ENCODE data around the gene NR6A1. TPM values are rescaled to one million over a fixed set of nuclear protein-coding genes. Genes with fewer than 3 reads are reported as not detected.

Gene NR6A1
- polyA plus RNA-seq (ENCODE audit: insufficient read length in 4 of 4), result 1 to 10 TPM in 2 of 4 donors, under 1 TPM in 2; 0.66 to 1.9 (median 1.3) TPM

DNA sequence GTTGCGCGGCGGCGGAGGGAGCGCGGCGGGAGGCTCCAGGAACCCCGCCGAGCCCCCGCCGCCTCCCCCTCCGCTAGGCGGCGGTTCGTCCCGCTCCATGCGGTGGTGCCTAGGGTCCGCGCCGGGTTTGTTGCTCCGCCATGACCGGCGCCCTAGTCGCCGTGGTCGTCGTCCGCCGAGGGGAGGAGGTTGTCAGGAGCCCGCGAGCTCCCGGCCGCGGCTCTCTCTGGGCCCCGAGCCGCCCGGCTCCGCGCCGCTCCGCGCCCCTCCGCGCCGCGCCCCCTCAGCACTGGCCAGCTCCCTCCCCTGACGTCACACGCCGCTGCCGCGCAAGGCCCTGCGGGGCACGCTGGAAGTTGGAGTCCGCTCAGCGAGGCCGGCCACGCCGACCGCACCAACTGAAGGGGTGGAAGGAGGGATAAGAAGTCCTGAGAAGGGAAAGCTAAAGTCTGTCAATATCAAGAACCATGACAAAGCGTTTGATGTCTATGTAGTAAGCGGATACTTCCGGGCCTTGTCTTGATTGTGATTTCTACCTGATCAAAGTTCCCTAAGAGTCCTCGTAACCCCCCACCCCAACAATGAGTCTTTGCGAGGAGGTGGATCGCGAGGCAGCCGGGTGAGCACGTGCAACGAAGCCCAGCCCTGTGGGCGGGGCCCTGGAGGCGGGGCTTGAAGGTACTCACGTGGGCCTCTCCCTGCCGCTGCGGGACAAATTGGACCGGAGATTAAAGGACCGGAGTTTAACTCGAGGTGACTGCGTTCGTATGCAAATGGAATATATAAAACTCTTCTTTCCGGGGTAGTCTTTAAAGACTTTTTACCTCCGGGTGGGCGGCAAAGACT is at the start of gene NR6A1:
Gene NR6A1, minus strand, starts transcription at position 291 of the 846 bp plus-strand sequence.
- DNase-seq (ENCODE audit: low read depth in 4 of 4, low spot score in 2 of 4), result peak; percentile 95 to 100 (median 96)

DNA sequence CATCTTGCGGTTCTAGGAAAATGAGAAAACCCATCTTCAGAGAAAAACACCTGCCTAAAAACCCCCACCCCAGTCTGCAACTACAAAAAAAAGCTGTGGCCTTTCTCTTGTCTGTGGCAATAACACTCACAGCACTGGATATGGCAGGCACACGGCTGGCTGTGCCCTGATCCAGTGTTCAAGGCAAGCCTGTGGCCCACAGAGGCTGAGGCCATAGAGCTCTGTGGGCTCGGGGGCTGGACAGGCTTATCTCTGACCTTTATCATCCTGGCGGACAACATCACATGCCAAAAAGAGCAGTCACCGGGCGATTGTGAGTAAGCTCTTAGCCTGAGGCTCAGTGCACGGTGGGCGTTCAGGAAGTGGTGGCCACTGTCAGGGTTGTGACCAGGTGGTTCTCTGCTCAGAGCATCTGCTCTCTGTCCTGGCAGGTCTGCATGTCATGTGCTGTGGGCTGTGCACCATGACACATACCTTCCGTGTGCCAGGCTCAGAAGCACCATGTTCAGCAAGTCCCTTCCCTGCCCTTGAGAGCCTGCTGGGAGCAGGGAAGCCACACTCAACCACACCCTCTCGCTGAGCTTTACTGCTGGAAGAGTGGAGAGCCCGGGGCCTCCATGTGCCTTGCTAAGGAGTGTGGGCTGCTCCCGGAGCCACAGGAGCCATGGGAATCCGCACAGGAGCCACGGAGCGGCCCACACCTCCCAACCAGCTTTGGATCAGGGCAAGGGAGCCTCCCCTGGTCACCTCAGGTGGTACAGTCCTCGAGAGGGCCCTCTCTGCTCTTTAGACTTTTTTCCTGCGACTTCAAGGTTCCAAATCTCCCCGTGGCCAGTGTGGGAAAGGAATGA is 47.5 kb upstream of the NR6A1 start:
- no peak for DNase-seq (ENCODE audit: low read depth in 4 of 4, low spot score in 2 of 4)

DNA sequence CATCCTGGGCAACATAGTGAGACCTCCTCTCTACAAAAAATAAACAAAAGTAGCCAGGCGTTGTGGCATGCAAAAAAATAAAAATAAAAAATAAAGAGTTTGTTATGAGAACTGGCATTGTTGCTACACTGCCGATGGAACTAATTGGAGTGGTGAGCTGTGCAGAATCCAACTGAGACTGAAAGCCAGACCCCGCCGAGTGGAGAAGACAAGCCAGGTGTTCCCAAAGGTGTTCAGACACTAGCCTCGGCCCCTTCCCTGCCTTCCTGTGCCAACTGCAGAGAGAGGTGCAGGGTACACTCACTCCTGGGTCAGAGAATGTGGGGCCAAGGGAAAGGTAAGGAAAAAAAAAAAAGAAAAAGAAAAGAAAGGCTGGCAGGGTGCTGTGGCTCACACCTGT is 44.5 kb upstream of the NR6A1 start:
- DNase-seq (ENCODE audit: low read depth in 4 of 4, low spot score in 2 of 4), result no peak

DNA sequence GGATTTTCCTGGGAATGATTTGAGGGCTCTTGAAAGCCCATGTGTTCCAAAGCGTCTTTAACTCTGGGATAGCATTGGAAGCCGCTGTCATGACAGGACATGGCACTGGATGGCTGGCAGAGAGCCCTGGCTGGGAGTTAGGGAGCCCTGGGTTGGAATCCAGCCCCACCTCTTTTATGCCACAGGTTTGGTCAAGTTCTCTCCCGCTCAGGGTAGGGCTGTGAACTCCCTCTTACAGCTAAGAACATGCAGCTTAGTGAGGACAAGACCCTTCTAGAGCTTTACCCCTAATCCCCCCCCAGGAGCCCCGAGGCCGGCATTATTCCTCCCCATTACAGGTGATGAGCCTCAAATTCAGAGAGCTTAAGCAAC is 43.0 kb upstream of the NR6A1 start:
- no peak for DNase-seq (ENCODE audit: low read depth in 4 of 4, low spot score in 2 of 4)

DNA sequence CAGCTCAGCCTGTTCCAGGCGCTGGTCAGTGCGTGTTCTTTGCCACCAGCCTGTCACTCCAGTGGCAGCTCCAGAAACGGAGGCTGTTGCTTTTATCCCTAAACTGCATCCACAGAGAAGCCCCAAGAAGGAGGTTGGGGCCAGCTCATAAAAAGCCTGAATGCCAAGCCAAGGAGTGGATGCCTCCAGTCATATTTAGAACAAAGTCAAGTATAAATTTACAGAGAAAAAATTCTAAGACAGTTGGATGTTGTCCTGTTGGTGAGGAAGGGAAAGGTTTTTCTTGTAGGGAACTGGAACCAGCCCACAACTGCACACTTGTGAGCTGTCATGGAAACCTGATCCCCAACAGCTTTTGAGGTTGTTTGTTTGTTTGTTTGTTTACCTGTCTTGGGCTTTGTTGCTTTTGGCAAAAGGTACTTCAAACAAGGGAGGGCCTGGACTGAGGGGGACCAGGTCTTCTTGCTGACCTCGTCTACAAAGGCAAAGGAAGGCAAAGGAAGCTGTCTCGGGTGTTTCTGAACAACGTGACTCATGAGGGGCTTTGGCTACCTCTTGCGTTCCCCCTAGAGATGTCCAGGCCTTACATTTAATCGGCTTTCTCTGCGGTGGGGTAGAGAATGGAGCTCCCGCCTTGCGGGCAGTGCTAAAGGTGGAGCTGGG is 42.5 kb upstream of the NR6A1 start:
- DNase-seq (ENCODE audit: low read depth in 4 of 4, low spot score in 2 of 4), result no peak

DNA sequence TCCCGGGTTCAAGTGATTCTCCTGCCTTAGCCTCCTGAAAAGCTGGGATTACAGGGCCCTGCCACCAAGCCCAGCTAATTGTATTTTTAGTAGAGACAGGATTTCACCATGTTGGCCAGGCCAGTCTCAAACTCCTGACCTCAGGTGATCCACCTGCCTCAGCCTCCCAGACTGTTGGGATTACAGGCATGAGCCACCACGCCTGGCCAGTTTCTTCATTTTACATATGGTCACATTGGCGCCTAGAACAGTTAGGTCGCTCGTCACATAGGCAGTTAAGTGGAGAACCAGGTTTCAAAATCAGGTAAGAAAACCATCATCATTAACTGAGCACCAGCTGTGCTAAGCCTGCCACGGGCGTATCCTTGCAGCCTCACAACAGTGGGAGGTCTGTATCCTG is 41.9 kb upstream of the NR6A1 start:
- no peak for DNase-seq (ENCODE audit: low read depth in 4 of 4, low spot score in 2 of 4)

DNA sequence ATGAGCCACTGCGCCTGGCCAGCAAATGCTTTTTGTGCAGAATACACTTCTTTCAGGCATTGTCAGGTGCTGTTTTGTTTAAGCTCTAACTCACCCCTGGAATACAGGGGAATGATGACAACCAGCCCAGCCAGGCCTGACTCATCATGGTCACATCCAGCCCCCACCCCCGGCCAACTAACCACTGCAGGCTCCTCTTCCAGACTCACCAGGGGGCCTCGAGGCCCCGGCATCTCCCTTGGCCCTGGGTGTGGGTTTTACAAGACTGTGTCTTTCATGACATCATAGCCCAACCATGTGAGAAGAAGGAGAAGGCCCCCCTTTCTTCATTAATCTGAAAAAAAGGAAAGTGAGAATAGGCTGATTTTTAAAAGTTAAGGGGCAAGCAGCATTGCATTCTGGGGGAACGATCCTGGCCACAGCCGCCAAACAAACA is 41.3 kb upstream of the NR6A1 start:
- DNase-seq (ENCODE audit: low read depth in 4 of 4, low spot score in 2 of 4), result no peak

DNA sequence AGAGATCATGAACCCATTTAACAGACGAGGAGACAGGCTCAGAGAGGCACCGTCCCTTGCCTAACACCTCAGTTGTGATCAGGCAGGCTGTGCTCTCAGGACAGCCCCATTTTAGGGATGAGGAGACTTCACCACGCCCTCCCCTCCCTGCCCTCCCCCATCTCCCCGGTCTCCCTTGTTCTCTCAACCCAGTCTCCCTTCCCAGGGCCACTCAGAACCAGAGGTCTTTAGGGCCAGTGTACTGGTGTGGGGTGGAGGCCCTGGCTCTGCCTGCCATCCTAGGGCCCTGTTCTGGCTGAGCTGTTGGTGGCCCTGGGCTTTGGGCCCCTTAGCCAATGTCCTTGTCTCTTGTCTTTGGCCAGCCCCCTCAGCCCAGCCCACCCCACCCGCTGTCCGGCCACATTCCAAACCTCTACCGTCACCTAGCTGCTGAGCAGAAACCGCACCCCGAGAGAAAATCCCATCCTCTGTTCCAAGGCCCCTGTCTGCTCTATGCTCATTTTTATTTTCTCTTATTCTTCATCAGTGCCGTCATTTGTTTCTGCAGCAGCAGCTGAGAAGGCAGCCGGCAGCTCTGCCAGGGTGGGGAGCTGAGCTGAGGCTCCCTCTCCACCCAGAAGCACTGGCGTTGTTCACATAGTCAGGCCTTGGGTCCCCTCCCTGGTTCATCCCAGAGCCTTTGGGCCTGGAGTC is 39.7 kb upstream of the NR6A1 start:
- DNase-seq (ENCODE audit: low read depth in 4 of 4, low spot score in 2 of 4), result no peak

DNA sequence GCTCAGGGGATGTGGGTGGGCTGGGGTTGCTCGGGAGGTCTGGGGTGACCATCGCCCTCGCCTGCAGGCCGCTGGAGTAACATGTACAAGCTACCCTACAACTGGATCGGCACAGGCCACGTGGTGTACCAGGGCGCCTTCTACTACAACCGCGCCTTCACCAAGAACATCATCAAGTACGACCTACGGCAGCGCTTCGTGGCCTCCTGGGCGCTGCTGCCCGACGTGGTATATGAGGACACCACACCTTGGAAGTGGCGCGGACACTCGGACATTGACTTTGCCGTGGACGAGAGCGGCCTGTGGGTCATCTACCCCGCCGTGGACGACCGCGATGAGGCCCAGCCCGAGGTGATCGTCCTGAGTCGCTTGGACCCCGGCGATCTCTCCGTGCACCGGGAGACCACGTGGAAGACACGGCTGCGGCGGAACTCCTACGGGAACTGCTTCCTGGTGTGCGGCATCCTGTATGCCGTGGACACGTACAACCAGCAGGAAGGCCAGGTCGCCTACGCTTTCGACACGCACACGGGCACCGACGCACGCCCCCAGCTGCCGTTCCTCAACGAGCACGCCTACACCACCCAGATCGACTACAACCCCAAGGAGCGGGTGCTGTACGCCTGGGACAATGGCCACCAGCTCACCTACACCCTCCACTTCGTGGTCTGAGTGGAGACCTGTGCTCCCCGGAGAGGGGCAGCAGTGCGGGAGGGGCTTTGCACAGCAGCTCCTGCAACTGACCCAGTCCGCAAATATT is 38.8 kb upstream of the NR6A1 start:
- DNase-seq (ENCODE audit: low read depth in 4 of 4, low spot score in 2 of 4), result no peak

DNA sequence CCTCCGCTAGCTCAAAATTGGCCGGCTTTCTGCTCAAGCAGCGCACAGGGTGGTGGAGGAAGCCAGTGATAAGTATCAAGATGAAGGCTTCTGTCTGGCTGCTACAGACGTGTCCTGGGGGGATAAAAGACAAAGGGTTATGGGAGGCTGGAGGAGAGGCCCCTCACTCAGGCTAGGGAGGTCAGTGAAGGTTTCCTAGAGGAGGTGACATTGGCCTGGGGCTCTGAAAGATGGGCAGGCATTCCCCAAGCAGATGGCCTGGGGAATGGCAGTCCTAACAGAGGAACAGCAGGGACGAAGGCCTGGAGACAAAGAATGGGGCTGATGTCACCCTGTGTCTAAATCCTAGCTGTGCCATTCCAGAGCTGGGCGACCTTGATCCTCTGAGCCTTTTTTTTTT is 38.1 kb upstream of the NR6A1 start:
- no peak for DNase-seq (ENCODE audit: low read depth in 4 of 4, low spot score in 2 of 4)

DNA sequence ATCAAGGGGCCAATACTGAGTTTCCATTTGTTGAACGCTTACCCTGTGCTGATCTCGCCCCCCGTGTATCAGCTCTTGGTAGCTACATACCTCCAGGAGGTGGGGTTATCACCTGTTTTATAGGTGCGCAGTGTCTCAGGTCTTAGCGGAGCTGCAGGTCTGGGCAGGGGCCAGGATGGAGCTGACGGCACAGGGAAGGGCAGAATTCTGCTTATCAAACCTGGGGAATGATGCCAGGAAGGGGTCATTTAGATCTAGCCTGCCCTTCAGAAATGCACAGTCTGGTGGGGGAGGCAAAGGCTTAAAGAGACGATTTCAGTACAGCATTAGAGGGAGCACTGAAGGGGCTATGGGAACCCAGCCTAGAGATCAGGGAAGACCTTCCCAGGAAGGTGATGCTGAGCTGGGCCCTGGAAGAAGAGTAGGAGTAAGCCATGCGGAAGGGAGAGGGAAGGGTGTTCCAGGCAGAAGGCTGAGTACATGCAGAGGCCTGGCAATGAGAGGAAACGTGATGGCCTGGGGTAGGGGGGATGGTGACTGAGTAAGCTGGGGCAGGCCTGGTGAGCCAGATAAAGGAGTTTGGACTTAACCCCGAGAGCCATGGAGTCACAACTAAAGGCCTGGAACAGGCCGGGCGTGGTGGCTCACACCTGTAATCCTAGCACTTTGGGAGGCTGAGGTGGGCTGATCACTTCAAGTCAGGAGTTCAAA is 37.3 kb upstream of the NR6A1 start:
- no peak for DNase-seq (ENCODE audit: low read depth in 4 of 4, low spot score in 2 of 4)

DNA sequence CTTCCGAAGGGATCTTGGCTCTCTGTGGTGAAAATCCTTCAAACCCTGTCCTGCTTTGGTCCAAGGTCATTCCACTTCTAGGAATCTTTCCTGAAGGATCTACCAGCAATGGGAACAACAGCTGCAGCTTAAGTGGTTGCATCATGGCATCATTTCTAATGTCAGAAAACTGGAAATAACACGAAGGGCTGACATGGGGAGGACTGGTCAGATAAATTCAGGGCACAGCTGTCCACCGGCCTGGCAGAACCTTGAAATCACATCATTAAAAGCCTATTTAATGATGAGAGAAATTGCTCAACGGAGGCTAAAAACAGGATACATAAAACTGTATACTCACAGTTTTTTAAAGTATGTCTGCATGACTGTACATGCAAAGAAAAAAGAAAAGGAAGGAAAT is 34.1 kb upstream of the NR6A1 start:
- DNase-seq (ENCODE audit: low read depth in 4 of 4, low spot score in 2 of 4), result no peak

DNA sequence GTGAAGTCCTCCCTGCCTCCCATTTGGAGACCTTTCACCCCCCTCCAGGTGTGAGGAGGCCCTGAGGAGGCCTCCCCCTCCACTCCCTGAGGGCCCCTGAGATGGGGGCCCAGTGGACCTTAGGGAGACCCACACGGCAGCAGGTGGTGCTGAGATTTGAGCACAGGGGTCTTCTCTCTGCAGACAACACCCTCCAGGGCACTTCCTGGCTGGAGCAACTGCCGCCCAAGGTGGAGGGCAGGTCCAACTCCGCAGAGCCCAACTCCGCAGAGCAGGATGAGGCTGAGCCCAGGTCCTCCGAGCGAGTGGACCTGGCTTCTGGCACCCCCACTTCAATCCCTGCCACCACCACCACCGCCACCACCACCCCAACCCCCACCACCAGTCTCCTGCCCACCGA is 32.8 kb upstream of the NR6A1 start:
- no peak for DNase-seq (ENCODE audit: low read depth in 4 of 4, low spot score in 2 of 4)

DNA sequence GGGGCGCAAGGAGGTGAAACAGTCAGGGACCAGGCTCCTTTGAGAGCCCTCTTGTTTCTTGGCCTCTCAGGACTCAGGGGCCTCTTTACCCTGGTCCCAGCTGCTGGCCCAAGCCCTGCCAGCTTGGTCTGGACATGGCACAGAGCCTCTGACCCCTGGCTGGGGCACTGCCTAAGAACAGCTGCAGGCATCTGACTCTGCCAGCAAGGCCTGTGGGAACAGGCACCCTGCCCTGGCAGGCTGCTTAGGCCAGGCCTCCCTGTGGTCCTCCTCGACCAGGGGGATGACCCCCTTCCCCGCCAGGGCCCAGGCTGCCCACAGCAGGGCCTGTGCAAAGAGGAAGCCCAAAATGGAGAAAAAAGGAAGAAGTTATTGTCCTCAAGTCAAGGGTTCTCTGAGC is 31.3 kb upstream of the NR6A1 start:
- no peak for DNase-seq (ENCODE audit: low read depth in 4 of 4, low spot score in 2 of 4)

DNA sequence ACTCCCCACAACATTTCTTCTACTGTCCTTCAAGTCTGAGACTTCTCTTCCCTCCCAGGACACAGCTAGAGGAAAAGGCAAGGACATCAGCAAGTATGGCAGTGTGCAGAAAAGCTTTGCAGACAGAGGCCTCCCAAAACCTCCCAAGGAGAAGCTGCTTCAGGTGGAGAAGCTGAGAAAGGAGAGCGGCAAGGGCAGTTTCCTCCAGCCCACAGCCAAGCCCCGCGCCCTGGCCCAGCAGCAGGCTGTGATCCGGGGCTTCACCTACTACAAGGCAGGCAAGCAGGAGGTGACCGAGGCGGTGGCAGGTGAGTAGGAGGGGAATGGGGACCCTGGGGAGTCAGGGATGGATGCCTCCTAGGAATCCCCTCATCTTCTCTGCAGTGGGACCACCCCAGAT is 30.2 kb upstream of the NR6A1 start:
- no peak for DNase-seq (ENCODE audit: low read depth in 4 of 4, low spot score in 2 of 4)

DNA sequence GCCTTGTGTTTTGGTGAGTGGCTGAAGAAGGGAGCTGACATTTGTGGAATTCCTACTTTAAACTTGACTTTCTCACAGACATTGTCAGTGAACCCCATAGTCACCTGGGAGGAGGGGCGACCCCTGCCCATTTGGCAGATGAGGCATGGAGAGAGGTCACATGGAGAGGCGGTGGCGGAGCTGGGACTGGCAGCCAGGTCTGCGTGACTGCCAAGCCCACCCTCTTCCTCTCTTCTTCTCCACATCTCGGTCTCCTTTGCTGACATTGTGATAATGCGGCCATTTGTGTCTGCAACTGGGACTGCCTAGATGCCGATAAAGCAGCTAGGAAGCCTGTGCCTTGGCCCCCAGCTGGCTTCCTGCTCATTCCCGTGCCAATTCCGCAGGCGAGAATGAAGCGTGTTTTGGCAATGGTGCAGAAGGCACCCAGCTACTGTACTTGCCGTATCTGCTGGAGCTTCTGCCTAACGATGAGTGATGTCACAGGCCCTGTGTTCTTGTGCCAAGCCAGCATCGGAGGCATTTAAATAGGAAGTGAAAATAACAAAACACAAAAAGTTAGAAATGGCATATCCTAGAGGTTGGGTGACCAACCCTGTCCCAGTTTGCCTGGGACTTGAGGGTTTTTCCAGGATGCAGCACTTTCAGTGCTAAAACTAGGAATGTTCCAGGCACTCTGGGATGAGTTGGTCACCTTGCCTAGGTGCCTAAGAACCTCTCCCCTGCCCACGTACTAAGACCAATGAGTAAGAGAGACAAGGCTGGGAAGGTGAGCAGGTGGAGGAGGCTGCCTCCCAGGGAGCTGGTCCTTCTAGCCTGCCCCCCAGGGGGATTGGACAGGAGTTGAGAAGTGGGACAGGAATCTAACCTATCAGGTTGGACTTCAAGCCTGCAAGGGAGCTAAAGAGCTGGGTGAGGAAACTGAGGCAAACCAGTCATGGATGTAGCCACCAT is 29.5 kb upstream of the NR6A1 start:
- DNase-seq (ENCODE audit: low read depth in 4 of 4, low spot score in 2 of 4), result no peak

DNA sequence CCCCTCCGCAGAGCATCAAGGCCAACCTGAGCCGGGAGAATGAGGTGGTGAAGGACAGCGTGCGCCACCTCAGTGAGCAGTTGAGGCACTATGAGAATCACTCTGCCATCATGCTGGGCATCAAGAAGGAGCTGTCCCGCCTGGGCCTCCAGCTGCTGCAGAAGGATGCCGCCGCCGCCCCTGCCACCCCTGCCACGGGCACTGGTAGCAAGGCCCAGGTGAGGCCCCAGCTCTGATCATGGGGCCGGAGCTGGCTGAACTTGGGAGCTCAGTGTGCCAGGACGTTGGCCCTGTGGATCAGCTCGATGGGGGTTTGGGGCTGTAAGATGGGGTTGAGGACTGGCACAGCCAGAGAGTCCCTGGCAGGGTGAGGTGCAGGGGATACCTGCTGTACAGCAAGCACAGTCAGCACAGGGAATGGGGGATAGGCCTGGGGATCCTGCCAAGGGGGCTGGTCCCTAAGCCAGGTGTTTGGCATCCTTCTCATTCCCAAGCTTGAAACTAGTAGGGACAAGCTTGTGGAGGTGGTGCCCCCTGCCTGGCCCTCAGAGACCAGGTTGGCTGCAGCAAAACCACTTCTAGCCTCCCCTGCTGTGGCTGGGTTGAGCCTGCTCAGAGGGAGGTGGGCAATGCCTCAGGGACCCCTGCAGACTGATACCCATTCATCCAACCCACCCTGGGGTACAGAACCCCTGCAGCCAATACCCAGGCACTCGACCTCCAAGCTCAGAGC is 28.3 kb upstream of the NR6A1 start:
- no peak for DNase-seq (ENCODE audit: low read depth in 4 of 4, low spot score in 2 of 4)
